HK-2 (cell line): ENCODE results near the gene C1QTNF3.
"Not testable (repeated sequence)": the region's sequence is repeated elsewhere in the genome, so short reads cannot be mapped to it uniquely, and the experiment has no call there.

ENCODE experiments used
- DNase-seq: peaks from one replicate; pipeline ENCODE4 v3.0.0-alpha.2; 2018; ENCODE audit not compliant: unreplicated experiment

The C1QTNF3 gene

DNA sequence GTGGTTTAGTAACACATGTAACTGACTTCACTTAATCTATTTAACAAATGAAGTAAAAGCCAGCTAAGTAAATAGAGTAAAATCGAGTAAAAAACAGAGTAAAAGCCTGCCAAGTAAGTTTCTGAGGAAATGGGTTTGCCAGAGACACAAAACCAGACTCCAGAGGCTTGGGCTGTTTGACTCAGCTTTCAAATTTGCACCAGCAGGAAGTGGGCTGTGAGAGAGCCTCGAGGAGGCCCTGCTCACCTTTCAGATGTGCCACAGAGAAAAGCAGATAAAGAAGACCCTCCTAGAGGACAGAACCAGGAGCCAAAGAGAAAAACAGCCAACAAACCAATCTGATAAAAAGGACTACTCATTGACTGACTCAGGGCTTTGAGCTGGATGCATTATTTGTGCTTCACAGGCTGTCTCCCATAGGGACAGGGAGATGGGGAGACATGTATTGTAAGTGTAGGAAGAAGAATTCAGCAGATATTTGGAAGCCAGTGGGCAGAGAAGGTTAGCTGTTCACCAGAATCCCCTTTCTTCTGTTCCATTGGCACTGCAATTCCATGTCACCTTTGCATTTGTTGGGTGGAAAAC is 20.8 kb downstream of the C1QTNF3 start:
- DNase-seq = no peak

DNA sequence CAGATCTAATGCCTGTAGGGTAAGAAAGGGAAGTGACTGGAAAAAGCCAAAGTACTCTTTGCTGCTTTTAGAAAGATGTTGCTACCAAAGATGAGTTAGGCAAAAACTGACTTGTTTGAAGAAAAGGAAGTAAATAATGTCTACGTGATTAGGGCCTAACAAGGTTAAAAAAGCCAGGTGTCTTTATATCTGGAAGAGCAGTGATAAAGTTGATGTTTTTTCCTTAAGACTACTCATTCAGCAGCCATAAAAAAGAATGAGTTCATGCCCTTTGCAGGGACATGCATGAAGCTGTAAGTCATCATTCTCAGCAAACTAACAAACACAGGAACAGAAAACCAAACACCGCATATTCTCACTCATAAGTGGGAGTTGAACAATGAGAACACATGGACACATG is 21.7 kb downstream of the C1QTNF3 start:
- DNase-seq = no peak

DNA sequence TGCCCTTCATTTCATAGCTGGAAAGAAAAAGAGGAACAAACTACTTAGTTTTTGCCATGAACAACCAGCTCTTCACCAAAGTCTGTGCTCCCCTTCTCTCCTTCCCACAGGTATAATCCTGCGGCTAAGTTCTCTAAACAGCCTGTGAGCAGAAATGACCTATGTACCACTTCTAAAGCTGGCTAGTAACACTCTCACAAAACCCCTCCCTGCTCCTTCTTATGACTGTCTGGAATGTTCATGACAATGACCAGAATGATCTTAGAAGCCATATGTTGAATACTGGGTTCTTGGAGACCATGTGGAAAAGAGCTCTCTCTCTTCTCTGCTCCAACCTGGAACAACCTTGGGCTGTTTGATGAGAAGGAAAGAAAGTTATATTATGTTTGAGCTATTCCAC is 22.3 kb downstream of the C1QTNF3 start:
- no peak for DNase-seq

DNA sequence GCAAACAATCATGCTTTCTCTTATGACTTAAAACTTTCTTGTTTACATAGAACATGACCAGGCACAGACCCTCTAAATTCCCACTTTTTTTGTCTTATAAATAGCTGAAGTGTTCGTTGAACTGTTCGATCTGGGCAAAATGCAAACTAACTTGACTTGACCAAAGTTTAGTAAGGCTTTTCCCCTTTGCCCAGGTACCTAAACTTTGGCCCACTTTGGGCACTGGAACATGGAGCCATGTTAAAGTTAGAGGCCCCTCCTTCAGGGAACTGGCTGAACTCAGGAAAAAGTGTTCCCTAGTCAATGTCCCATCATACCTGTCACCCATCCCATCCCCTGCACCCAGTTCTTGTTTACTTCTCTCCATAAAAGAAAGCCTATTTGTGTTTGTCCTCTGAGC is 25.8 kb downstream of the C1QTNF3 start:
- no peak for DNase-seq

DNA sequence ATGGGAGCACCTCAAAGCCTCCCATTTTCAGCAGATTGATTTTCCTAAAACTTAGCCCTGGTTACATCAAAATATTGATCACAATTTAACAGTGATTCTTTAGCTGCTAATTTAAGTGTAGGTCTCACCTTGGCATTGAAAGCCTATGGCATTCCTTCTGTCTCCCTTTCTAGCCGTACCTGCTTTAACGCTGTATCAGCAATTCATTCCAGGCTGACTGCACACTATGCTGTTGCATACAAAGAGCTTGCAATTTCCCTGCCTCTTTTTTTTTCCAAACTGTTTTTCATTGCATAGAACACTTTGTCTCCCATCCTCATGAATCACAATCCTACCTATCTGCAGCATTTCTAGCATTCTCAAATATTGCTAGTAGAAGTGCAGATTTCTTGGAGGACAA is 26.3 kb downstream of the C1QTNF3 start:
- no peak for DNase-seq

DNA sequence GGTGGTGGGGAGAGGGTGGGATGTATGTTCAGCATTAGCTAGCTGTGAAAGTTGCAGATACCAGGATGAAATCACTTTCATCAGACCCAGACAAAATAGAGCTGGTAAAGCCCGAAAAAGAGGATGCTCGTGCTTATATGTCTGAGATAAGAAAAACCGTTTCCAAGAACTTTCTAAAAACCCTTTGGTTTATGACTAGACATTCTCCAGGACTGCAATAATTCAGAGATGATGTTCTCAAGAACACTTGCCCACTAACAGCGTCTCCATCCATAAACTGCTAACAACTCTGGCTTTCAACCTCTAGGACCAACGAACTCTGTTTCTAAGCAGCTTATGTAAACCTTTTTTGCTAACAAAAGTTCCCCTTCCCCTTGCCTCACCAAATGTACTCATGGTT is 26.8 kb downstream of the C1QTNF3 start:
- DNase-seq = no peak

DNA sequence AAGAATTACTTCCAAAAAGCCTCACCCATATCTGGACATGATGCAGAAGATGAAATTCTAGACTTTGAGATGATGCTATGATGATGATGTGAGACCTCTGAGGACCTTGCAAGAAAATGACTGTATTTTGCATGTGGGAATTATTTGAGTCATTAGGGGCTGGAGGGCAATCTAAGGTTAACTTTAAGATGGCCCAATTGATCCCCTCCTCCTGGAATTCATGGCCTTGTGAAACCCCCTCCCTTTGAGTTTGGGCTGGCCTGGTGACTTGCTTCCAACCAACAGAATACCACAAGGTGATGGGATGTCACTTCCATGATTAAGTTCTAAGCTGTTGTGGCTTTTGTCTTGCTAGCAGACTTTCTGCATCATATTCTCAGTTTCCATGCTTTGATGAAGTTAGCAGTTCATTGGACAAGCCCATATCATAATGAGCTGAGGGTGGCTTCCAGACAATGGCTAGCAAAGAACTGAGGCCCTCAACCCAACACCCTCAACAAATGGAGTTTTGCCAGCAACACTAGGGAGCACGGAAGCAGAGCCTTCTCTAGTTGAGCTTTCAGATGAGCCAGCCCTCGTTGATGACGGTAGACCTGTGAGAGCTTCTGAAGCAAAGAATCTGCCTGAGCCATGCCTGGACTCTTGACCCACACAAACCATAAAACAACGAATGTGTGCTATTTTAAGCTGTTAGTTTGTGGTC is 27.7 kb downstream of the C1QTNF3 start:
- no peak for DNase-seq

DNA sequence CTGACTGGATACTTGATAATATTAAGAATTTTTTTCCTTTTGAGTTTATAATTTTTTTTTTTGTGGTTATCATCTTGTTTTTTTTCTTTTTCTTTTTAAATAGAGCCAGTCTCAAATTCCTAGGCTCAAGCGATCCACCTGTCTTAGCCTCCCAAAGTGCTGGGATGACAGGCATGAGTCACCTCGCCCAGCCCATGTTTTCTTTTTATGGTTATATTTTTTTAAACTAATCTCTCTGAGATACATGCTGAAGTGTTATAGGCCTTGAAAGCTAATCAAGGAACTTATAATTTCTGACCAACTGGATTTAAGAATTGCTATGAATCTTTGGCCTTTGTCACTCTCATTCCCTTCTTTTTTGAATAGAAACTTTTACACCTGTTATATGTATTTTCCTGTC is 28.4 kb downstream of the C1QTNF3 start:
- no peak for DNase-seq

DNA sequence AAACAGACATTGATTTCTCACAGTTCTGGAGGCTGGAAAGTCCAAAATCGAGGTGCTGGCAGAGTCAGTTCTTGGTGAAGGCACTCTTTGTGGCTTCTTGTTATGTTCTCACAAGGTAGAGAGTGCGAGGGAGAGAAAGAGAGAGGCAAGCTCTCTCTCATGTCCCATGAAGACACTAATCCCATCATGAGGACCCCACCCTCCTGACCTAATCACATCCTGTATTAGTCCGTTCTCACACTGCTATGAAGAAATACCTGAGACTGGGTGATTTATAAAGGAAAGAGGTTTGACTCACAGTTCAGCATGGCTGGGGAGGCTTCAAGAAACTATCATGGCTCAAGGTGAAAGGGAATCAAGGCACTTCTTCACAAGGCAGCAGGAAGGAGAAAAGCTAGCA is 29.5 kb downstream of the C1QTNF3 start:
- DNase-seq = no peak

DNA sequence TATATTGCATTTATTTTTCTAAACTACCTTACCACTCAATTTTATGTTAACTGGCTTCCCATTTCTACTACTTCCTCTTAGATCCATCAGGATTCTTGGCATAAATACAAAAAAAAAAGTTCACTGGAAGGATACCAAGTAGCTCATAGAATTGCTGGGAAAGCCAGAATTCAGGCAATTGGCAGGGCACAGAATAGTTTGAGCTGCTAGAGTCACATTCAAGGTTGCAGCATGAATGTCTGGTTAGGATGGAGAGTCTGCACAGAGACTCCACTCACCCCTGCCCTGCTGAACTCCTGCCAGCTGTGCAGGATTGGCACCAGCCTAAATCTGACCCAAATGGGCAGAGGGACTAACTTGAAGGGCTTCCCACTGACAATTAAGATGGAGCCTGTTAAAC is 30.2 kb downstream of the C1QTNF3 start:
- no peak for DNase-seq

DNA sequence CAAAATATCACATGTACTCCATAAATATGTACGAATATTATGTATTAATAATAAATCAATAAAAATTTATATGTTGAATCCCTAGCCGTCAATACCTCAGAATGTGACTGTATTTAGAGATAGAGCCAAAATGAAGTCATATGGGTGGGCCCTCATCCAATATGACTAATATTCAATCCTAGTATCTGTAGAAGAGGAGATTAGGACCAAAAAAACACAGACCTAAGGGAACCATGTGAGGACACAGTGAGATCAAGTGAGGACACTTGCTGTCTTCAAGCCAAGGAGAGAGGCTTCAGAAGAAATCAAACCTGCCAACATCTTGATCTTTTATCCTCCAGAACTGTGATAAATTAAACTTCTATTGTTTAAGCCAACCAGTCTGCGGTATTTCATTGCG is 31.5 kb downstream of the C1QTNF3 start:
- no peak for DNase-seq

DNA sequence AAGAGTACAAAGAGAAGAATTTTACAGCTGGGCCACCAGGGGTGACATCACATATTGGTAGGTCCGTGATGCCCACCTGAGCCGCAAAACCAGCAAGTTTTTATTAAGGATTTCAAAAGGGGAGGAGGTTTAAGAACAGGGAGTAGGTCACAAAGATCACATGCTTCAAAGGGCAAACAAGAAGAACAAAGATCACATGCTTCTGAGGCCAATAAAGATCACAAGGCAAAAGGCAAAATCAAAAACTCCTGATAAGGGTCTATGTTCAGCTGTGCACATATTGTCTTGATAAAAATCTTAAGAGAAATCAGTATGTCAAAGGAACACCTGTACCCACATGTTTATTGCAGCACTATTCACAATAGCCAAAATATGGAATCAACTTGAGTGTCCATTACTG is 32.9 kb downstream of the C1QTNF3 start:
- DNase-seq = not testable (repeated sequence)

DNA sequence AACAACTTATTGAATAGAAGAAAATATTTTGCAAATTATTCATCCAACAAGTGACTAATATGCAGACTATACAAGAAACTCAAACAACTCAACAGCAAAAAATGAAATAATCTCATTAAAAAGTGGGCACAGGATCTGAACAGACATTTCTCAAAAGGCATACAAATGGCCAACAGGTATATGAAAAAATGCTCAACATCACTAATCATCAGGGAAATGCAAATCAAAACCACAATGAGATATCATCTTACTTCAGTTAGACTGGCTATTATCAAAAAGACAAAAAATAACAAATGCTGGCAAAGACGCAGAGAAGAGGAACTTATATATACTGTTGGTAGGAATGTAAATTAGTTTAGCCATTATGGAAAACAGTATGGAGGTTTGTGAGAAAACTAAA is 33.4 kb downstream of the C1QTNF3 start:
- DNase-seq = no peak

DNA sequence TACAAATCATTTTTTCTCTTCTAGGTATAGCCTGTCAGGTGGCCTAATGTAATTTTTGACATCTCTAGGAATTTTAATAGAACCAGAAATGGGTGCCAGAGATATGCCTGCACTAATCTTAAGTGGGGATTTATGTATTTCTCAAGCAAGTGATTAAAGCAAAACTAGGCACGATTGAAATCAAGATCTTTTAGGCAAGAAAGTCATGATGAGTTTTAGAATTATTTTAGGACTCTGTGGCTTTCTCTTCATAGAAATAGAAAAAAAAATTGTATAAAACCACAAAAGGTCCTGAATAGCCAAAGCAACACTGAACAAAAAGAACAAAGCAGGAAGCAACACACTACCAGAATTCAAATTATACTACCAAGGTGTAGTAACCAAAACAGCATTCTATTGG is 34.2 kb downstream of the C1QTNF3 start:
- no peak for DNase-seq

DNA sequence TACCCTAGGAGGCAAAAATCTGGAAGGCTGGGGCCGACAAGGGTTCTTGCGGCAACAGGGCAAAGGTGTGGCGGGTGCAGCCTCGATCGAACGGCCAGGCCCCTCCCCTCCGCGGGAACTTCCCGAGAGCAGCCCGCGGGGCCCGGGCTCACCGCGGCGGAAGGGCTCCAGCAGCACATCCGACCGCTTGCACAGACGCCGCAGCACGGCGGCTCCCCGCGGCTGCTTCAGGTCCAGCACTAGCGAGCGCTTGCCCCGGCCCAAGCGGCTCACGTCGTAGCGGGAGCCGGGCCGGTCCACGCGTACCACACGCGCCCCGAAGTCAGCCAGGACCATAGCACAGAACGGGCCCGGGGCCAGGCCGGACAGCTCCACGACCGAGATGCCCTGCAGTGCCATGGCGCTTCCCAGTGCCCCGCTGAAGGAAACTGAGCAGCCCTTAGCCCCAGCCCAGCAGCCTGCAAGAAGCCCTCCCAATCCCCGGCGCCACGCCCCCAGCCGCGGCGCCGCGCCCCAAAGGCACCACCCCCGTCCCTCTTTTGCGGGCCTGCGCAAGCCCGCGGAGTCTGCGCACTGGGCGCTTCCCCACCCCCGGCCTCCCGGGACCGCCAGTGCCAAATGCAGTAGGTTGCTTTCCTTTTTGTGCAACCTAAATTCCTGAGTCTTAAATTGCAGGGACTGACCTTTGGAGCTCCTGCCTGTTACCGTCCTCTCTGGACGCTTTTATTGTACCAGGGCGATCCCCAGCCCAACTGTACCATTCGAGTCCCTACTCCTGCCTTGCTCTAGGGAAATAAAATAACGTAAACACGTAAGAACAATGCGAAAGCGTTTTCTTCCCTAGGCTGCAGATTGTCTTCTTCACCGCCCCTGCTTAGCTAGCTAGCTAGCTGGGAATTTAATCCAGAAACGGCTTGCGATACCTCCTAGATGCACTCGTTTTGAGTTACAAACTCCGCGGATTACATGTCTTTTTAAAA is 35.1 kb downstream of the C1QTNF3 start, which contains the start of gene AMACR:
AMACR (minus strand) TSS at position 430 of the 980 bp plus-strand sequence; CDS start at position 399, 31 bp downstream.
- DNase-seq = peak; percentile 94

DNA sequence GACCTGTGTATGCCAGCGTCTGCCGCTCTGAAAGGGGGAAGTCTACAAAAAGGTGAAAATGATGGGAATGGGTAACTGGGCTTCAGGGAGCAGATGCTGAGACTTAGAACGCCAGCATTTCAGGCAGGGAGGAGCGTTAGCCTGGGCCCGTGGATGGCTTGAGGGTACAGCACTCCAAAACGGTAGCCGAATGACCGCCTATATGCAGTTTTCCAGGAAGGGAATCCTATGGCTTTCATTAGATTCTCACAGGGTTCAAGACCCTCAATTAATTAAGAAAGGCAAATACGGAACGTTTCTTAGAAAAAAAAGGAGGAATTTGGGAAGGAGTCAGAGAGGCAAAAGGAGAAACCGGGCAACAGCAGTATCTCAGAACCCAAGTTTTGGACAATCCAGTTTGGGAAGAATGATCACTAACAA is 35.8 kb downstream of the C1QTNF3 start:
- no peak for DNase-seq

DNA sequence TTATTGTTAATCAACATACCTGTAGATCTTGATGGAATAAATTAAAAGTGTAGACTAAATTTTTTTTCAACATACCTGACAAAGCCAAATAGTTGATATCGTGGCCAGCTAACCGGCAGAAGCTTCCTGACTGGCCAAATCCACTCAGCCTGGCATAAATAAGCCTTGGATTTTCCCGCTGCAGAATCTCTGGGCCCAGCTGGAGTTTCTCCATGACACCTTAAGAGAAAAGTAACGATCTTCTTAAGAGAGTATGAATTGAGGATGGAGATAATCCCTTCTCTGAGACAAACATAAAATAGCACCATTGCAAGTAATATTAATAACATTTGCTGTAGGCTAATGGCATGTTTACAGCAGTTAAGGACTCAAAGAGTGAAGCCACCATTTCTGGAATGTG is 37.3 kb downstream of the C1QTNF3 start:
- no peak for DNase-seq

DNA sequence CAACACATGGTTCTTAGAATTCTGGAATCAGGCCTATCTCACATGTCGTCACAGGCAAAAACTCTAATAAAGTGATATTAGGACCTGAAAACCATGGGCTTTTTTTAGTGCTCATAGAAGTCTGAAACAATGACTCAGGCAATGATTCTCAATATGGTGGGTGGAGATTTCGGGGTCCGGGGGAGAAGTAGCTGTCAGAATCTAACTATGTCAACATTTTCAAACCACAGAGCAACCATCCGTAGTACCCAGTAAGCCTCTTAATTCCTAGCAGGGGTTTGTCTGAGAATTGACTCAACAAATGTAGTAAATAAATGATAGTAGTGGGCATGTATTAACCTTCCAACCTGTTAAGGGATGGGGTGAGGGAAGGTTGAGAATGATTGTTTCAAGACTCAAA is 37.8 kb downstream of the C1QTNF3 start:
- peak; percentile 49 for DNase-seq

DNA sequence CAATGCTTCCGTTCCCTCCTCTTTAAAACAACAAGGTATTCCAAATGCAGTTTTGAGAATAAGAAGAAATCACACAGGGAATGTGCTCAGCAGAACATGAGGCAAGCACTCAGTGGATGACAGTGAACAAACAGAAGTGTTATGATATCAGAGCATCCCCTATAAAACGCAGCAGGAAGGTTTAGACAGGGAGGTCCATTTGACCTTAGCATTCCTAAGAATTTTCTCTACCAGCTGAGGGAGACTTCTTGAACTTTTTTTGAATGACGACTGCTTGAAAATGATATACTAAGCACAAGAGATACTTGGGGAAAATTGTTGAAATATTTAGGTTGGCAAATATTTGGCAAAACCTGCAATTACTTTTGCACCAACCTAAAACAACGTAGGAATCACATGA is 39.1 kb downstream of the C1QTNF3 start:
- DNase-seq = no peak

DNA sequence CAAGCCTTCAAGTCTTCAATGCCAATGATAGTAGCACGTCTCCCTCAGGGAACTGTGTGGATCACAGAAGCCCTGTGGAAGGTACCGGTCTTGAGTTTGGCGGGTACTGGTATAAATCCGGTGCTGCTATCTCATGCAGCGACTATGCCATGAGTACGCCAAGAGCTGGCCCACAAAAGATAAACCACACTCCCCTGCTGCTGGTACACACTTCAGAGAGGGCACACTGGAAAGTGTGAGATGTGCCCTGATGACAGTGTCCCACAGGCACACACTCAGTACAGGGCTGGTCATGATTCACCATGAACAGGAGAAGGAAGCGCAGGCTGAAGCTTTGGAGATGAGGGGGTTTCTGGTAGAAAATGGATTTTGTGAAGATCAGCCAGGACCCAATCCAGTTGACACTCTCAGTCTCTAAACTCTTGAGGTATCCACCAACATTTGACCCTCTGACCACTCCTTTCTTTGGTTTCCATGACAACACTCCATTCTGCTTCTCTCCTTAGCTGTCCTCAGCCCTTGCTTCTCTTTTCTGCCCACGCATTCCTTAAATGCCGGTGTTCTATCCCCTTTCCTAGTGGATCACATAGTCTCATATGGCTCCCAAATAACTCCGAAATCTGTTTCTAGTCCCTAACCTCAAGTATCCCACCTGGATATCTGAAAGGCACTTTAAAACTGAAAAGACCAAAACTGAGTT is 40.2 kb downstream of the C1QTNF3 start:
- no peak for DNase-seq

DNA sequence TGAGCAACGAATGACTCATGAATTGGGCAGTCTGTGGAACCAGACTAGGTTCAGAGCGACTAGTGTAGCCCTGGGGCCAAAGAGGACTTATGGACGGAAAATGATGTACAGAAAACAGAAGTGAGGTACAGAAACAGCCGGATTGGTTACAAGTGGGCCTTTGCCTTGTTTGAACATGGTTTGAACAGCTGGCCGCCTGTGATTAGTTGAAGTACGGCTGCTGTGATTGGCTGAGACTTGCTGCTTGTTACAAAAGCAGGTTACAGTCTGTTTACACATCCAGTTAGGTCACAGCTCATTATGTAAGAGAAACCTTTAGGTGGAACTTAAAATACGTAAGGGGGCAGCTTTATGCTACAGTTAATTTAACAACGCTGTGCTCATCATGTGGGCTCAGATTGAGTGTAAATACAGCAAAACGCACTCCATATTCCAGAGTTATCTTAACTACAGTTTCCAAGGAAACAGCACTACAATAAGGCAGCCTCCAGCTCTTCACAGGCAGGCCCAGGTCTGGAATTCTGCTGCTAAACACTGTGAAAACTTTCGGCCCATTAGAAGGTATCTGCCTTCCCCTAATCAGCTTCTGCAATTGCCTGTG is 41.7 kb downstream of the C1QTNF3 start:
- no peak for DNase-seq

DNA sequence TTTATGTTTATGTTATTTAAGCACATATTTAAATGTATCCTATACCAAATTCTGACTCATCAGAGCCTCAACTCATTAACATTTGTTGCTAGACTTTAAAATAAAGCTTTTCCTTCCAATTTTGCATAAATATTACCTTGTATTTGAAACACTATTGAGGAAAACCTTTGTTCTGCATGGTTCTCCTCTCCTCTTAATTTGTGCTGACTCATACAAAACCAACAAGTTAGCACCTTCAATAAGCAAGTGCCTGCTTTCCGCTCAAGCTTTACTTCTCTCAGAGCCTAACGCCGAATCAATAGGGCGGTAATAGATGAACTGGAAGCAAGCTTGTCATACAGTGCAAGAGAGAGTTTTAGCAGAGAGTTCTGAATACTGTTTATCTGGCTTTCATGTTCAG is 43.0 kb downstream of the C1QTNF3 start:
- DNase-seq = no peak
